Lower leg skin (tissue), 4 donors: ENCODE results near the gene LMAN1. TPM values are rescaled to one million over a fixed set of nuclear protein-coding genes. Genes with fewer than 3 reads are reported as not detected.

ENCODE experiments used
- DNase-seq, 2 donors: peaks; one replicate each; pipeline ENCODE4 v3.0.0-alpha.2; 2019; ENCODE audit warnings: low spot score in 2 of 2
- H3K4me3 ChIP-seq: fragments of 200-600 bp; sonication (generic); 2 replicates; pipeline ENCODE4 v1.5.1; 2017; ENCODE audit warnings: mild to moderate bottlenecking, low read depth; ENCODE audit not compliant: poor library complexity, severe bottlenecking
- POLR2A ChIP-seq, 2 donors: fragments of 450-650 bp; IDR thresholded peaks; one replicate each; pipeline ENCODE4 v1.6.1; 2016 to 2017; ENCODE audit warnings: antibody characterized with exemption in 2 of 2, mild to moderate bottlenecking in 1 of 2, moderate library complexity in 1 of 2
- WGBS, 2 donors: methylation state at CpG; one replicate each; pipeline ENCODE4 v1.1.5; 2018; 5-methylcytosine and 5-hydroxymethylcytosine counted together
- intact Hi-C: fragments of 100-400 bp; cut with DNase I; formaldehyde crosslinking; loops from one replicate; pipeline ENCODE4 v1.15.0; 2023; ENCODE audit warnings: low total_unique reads
- total RNA-seq, 4 donors: library from RNA; depleted of rRNA; stranded (reverse); fragments of >200 nt; gene quantifications; one replicate each; pipeline ENCODE4 v1.1.0, GENCODE V29; 2016
- TF ChIP-seq, protein P1 (sequence below), 3 donors: fragments of 450-650 bp; IDR thresholded peaks; one replicate each; pipeline ENCODE4 v1.5.1; 2016; ENCODE audit warnings: antibody characterized with exemption in 3 of 3, mild to moderate bottlenecking in 3 of 3, moderate library complexity in 2 of 3

The LMAN1 gene
- total RNA-seq, 4 donors from 2014 or later: 26.0 to 55.7 (median 36.4) TPM

DNA sequence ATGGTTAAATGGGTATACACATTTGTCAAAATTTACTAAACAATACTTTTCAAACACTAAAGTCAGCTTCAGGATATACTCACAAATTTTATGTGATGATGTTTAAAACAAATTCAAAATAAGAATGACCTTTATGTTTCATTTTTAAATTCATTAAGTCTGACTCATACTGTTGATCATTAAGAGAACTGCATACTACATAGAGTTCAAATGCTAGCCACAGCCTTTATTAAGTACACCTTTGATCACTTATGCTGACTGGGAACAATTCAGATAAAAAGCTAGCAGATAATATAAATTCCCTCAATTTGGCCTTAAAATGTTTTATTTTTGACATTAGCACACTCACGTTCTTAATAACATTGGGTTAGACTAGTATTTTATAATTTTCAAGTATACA lies 14.1 kb downstream of the LMAN1 start:
- DNase-seq: no peak
- H3K4me3 ChIP-seq: no peak overlapping the region
- intact Hi-C loops: no loop called here
- 0 to 60% methylated on average over 1 of the region's 1 CpG for WGBS, 2 donors
- TF ChIP-seq POLR2A (IDR thresholded peaks at IDR 0.05): no peak
- TF ChIP-seq, protein P1, sequence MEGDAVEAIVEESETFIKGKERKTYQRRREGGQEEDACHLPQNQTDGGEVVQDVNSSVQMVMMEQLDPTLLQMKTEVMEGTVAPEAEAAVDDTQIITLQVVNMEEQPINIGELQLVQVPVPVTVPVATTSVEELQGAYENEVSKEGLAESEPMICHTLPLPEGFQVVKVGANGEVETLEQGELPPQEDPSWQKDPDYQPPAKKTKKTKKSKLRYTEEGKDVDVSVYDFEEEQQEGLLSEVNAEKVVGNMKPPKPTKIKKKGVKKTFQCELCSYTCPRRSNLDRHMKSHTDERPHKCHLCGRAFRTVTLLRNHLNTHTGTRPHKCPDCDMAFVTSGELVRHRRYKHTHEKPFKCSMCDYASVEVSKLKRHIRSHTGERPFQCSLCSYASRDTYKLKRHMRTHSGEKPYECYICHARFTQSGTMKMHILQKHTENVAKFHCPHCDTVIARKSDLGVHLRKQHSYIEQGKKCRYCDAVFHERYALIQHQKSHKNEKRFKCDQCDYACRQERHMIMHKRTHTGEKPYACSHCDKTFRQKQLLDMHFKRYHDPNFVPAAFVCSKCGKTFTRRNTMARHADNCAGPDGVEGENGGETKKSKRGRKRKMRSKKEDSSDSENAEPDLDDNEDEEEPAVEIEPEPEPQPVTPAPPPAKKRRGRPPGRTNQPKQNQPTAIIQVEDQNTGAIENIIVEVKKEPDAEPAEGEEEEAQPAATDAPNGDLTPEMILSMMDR (IDR thresholded peaks at IDR 0.05): no peak

DNA sequence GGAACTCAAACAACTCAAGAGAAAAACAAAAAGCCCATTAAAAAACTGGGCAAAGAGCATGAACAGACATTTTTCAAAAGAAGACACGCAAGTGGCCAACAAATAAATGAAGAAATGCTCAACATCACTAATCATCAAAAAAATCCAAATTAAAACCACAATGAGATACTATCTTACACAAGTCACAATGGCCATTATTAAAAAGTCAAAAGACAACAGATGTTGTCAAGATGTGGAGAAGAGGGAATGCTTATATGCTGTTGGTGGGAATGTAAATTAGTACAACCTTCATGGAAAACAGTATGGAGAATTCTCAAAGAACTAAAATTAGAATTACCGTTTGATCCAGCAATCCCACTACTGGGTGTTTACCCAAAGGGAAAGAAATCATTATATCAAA lies 15.1 kb downstream of the LMAN1 start:
- intact Hi-C loops: no loop called here
- no peak overlapping the region for H3K4me3 ChIP-seq
- DNase-seq: no peak
- WGBS, 2 donors: 74 to 80% methylated on average over 2 of the region's 2 CpGs
- TF ChIP-seq POLR2A (IDR thresholded peaks at IDR 0.05): no peak
- TF ChIP-seq, protein P1 (IDR thresholded peaks at IDR 0.05): no peak

DNA sequence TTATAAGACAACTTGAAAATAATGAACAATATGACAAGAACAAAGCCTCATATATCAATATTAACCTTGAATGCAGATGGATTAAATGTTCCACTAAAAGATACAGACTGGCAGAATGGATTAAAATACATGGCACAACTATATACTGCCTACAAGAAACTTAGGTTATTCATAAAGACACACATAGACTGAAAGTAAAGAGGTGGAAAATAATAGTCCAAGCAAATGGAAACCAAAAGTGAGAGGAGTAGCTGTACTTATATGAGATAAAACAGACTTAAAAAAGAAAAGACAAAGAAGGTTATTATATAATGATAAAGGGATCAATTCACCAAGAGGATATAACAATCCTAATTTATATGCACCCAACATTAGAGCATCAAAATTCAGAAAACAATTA lies 18.2 kb downstream of the LMAN1 start:
- intact Hi-C loops: no loop called here
- H3K4me3 ChIP-seq: no peak overlapping the region
- no peak for TF ChIP-seq POLR2A (IDR thresholded peaks at IDR 0.05)
- TF ChIP-seq, protein P1 (IDR thresholded peaks at IDR 0.05): no peak
- no peak for DNase-seq

DNA sequence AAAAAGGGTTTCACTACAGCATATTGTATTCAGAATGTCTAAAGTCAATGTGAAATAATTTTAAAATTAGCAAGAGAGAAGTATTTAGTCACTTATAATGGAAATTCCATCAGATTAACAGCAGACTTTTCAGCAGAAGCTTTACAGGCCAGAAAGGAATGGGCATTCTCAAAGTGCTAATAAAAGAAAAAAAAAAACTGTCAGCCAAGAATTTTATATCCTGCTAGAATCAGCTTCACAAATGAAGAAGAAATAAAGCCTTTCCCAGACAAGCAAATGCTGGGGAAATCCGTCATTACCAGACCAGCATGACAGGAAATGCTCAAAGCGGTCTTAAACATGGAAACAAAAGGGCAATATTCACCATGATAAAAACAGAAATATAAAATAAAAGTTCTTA lies 18.8 kb downstream of the LMAN1 start:
- intact Hi-C loops: no loop called here
- 92 to 93% methylated on average over 2 of the region's 2 CpGs for WGBS, 2 donors
- no peak overlapping the region for H3K4me3 ChIP-seq
- no peak for DNase-seq
- TF ChIP-seq, protein P1 (IDR thresholded peaks at IDR 0.05): no peak
- TF ChIP-seq POLR2A (IDR thresholded peaks at IDR 0.05): no peak

DNA sequence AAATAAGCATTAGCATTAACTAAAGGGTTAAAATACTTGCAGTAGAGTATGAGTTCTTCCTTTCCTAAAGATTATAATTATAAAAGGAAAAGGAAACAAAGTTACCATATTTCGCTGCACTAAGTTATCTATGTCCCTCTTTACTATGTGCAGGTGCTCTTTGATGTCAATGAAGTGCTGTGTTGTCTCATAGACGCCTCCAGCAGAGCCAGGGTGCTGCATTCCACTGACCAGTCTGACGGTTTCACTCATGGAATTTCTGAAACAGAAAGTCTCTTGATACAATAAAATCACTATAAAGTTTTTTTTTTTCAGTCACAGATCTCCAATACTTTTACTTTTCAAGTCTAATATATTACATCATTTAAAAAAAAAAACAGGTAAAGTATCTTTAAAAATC lies 26.1 kb downstream of the LMAN1 start:
- 88 to 89% methylated on average over 3 of the region's 3 CpGs for WGBS, 2 donors
- H3K4me3 ChIP-seq: no peak overlapping the region
- DNase-seq: no peak
- TF ChIP-seq, protein P1 (IDR thresholded peaks at IDR 0.05): no peak
- no peak for TF ChIP-seq POLR2A (IDR thresholded peaks at IDR 0.05)
- intact Hi-C loops: no loop called here

DNA sequence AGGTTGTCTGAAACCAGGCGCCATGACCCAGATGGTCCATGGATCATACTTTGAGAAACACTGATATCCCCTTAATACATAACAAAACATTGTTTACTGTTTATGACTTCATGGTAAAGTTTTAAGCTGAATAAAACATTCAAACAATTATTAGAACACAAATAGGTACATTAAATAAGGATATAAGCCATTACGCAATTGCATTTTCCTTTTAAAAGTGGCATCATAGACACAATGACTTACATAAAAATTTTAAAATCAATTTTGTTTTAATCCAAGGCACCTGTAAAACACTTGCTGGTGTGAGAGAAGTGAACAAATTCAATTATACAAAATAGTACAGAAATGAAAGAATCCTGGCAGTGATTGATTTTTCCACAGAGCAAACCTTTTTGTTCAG lies 30.4 kb downstream of the LMAN1 start:
- intact Hi-C loops: no loop called here
- WGBS, 2 donors: 97 to 99% methylated on average over 2 of the region's 2 CpGs
- no peak for DNase-seq
- H3K4me3 ChIP-seq: no peak overlapping the region
- no peak for TF ChIP-seq POLR2A (IDR thresholded peaks at IDR 0.05)
- TF ChIP-seq, protein P1 (IDR thresholded peaks at IDR 0.05): no peak
